OCI-LY7 (cell line): ENCODE results near the gene TMIE. TPM values are rescaled to one million over a fixed set of nuclear protein-coding genes. Genes with fewer than 3 reads are reported as not detected.
"Not testable (repeated sequence)": the region's sequence is repeated elsewhere in the genome, so short reads cannot be mapped to it uniquely, and the experiment has no call there.

Experiments
- BruUV-seq: library from RNA; stranded (reverse); fragments of 400-500 nt; replicated peaks from 2 replicates; lab custom pipeline; 2021; lab: Mats Ljungman, UMichigan
- CTCF ChIA-PET: fragments of 300-600 bp; sonication (Branson Sonifier 250); formaldehyde crosslinking; loops from one replicate; lab custom pipeline; 2022; ENCODE audit warnings: antibody characterized with exemption; ENCODE audit not compliant: unreplicated experiment; lab: Charles Lee
- POLR2A ChIA-PET: fragments of 300-600 bp; sonication (Branson Sonifier 250); formaldehyde crosslinking; loops from one replicate; lab custom pipeline; 2022; ENCODE audit warnings: antibody characterized with exemption; lab: Charles Lee
- DNase-seq: peaks from one replicate; pipeline ENCODE4 v3.0.0-alpha.2; 2015; ENCODE audit warnings: low spot score
- H2AFZ ChIP-seq: fragments of 200-600 bp; sonication (generic), shearing (Covaris generic); 2 replicates; pipeline ENCODE4 v1.6.1; 2014; ENCODE audit warnings: mild to moderate bottlenecking, antibody characterized with exemption, low read length, moderate library complexity
- H3K27ac ChIP-seq: fragments of 200-600 bp; sonication (generic); 2 replicates; pipeline ENCODE4 v1.5.1; 2014; ENCODE audit warnings: mixed run types, low read depth, mild to moderate bottlenecking, moderate library complexity, low read length, inconsistent platforms; ENCODE audit not compliant: poor library complexity, severe bottlenecking
- H3K36me3 ChIP-seq: fragments of 200-600 bp; sonication (generic); 2 replicates; pipeline ENCODE4 v1.6.1; 2014; ENCODE audit warnings: mild to moderate bottlenecking, antibody characterized with exemption, low read length, moderate library complexity, mixed read lengths; ENCODE audit not compliant: insufficient read depth
- H3K4me1 ChIP-seq: fragments of 200-600 bp; sonication (generic); 2 replicates; pipeline ENCODE4 v1.5.1; 2014; ENCODE audit warnings: mild to moderate bottlenecking, low read length; ENCODE audit not compliant: insufficient read depth, poor library complexity, severe bottlenecking
- H3K4me2 ChIP-seq: fragments of 200-600 bp; sonication (generic); 2 replicates; pipeline ENCODE4 v1.6.1; 2014; ENCODE audit warnings: mild to moderate bottlenecking, low read length
- H3K4me3 ChIP-seq: fragments of 200-600 bp; sonication (generic); 2 replicates; pipeline ENCODE4 v1.5.1; 2014; ENCODE audit warnings: mild to moderate bottlenecking, low read depth, low read length; ENCODE audit not compliant: poor library complexity, severe bottlenecking
- H3K79me2 ChIP-seq: fragments of 200-600 bp; sonication (generic); 2 replicates; pipeline ENCODE4 v1.6.1; 2016; ENCODE audit warnings: low read depth, mild to moderate bottlenecking, low read length, moderate library complexity, mixed read lengths; ENCODE audit not compliant: insufficient read depth
- H3K9me2 ChIP-seq: fragments of 200-600 bp; sonication (generic); 2 replicates; pipeline ENCODE4 v1.6.1; 2016; ENCODE audit warnings: mild to moderate bottlenecking, low read length, mixed read lengths; ENCODE audit not compliant: insufficient read depth
- H3K9me3 ChIP-seq: fragments of 200-600 bp; sonication (generic); 2 replicates; pipeline ENCODE4 v1.6.1; 2014; ENCODE audit warnings: mild to moderate bottlenecking, mixed run types, low read length, mixed read lengths
- H4K20me1 ChIP-seq: fragments of 200-600 bp; sonication (generic); 2 replicates; pipeline ENCODE4 v1.6.1; 2014; ENCODE audit warnings: mild to moderate bottlenecking, antibody characterized with exemption, low read length, moderate library complexity, mixed read lengths; ENCODE audit not compliant: insufficient read depth
- CTCF ChIP-seq: fragments of 200-600 bp; sonication (generic); conservative IDR thresholded peaks from 2 replicates; pipeline ENCODE4 v1.5.1; 2014; ENCODE audit warnings: mild to moderate bottlenecking, antibody characterized with exemption, low read length, moderate library complexity, mixed read lengths
- EZH2phosphoT487 ChIP-seq: fragments of 200-600 bp; sonication (generic); IDR thresholded peaks from 2 replicates; pipeline ENCODE4 v1.6.1; 2018; ENCODE audit warnings: low read depth, borderline replicate concordance, mild to moderate bottlenecking, mixed run types, antibody characterized with exemption, low read length, moderate library complexity, mixed read lengths
- intact Hi-C: fragments of 100-400 bp; cut with micrococcal nuclease; formaldehyde crosslinking; loops from one replicate; pipeline ENCODE4 v1.10.0; 2022; ENCODE audit not compliant: unreplicated experiment
- total RNA-seq, 2 experiments: library from RNA; depleted of rRNA in 1 of 2; stranded (reverse); fragments of >200 nt in 1 of 2; shearing (Covaris generic) in 1 of 2; gene quantifications; 2 replicates each; pipeline ENCODE4 v1.2.3, GENCODE V29; 2014 to 2022

The TMIE gene
- total RNA-seq, 2 experiments from 2014 or later: not detected

GRCh38 chr3:46749129-46749528 is 47.9 kb downstream of the TMIE start:
- POLR2A ChIA-PET: no interaction called here
- no peaks in the 10 kb centered on the region for H4K20me1 ChIP-seq
- H2AFZ ChIP-seq: no peak overlapping the region
- CTCF ChIA-PET: no interaction called here
- H3K27ac ChIP-seq: no peak overlapping the region
- no TSS peak for BruUV-seq
- H3K4me2 ChIP-seq: no peak overlapping the region
- no peaks in the 10 kb centered on the region for H3K79me2 ChIP-seq
- H3K9me2 ChIP-seq: no peaks in the 10 kb centered on the region
- no peaks in the 10 kb centered on the region for H3K9me3 ChIP-seq
- no peak overlapping the region for H3K4me3 ChIP-seq
- DNase-seq: no peak
- intact Hi-C loops: no loop called here
- TF ChIP-seq CTCF: no peak
- TF ChIP-seq EZH2phosphoT487: no peak
- H3K36me3 ChIP-seq: no peaks in the 10 kb centered on the region
- H3K4me1 ChIP-seq: no peaks in the 10 kb centered on the region

GRCh38 chr3:46750555-46751038 is 49.4 kb downstream of the TMIE start:
- BruUV-seq: no TSS peak
- TF ChIP-seq EZH2phosphoT487 (no peak), CTCF (no peak)
- no peak for DNase-seq
- no peaks in the 10 kb centered on the region for H3K9me2 ChIP-seq
- H4K20me1 ChIP-seq: no peaks in the 10 kb centered on the region
- no peak overlapping the region for H3K4me2 ChIP-seq
- no peaks in the 10 kb centered on the region for H3K9me3 ChIP-seq
- no peak overlapping the region for H3K27ac ChIP-seq
- no peaks in the 10 kb centered on the region for H3K79me2 ChIP-seq
- intact Hi-C loops: no loop called here
- H3K4me3 ChIP-seq: no peak overlapping the region
- POLR2A ChIA-PET: no interaction called here
- H3K36me3 ChIP-seq: no peaks in the 10 kb centered on the region
- no peak overlapping the region for H2AFZ ChIP-seq
- CTCF ChIA-PET: no interaction called here
- no peaks in the 10 kb centered on the region for H3K4me1 ChIP-seq

- BruUV-seq, H3K79me2 ChIP-seq, H3K27ac ChIP-seq, H3K9me2 ChIP-seq, H3K36me3 ChIP-seq, POLR2A ChIA-PET, H3K9me3 ChIP-seq, H2AFZ ChIP-seq, H3K4me2 ChIP-seq, DNase-seq, intact Hi-C loops, CTCF ChIA-PET, H3K4me3 ChIP-seq, H3K4me1 ChIP-seq, H4K20me1 ChIP-seq: not testable (repeated sequence)
Measured at GRCh38 chr3:46753127-46753526, 51.9 kb downstream of the TMIE start.
